Measurements from ENCODE around the gene CXXC4.

CXXC4 gene

DNA sequence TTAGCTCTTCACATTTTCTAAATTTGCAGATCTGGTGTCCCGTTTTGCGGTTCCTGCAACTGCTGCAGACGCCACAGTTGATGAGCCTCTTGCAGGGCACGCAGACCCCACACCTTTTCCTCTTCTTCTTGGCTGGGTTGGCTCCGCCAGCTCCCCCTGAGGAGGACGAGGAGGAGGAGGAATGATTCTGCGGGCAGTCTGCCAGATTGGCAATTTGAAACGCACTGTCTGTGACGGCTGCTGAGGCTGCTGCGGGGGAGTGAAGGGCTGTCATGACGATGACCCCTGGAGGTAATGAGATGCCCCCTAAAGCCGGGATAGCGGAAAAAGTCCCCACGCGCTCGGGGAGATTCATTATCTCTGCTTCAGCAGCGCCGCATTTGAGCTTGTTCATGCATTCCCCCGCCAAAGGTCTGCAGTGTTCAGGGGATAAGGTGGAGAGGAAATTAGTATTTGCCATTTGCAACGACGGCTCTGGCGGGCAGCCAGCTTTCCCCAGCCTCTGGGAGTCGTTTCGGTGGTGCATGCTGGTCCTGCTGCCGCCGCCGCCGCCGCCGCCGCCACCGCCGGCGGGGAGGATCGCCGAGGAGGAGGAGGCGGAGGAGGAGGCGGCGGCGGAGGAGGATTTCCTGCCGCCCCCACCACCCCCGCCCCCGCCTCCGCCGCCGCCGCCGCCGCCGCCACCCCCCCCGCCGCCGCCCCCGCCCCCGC is 3.8 kb downstream of the CXXC4 start:
- TF ChIP-seq ISL1 (CRISPR knock-in tag; IDR thresholded peaks at IDR 0.05) = no peak
- no peak for TF ChIP-seq CREB5 (CRISPR knock-in tag; IDR thresholded peaks at IDR 0.05; ENCODE audit: low read depth)
- TF ChIP-seq ZNF70 (CRISPR knock-in tag; IDR thresholded peaks at IDR 0.05) = no peak
- no peak for TF ChIP-seq ZC3H10 (CRISPR knock-in tag; IDR thresholded peaks at IDR 0.05)
- no peak for TF ChIP-seq SNAI2 (CRISPR knock-in tag; IDR thresholded peaks at IDR 0.05)
- TF ChIP-seq BACH2 (CRISPR knock-in tag; IDR thresholded peaks at IDR 0.05; ENCODE audit: borderline replicate concordance) = no peak
- TF ChIP-seq ESRRG (CRISPR knock-in tag; IDR thresholded peaks at IDR 0.05) = no peak
- ATAC-seq = peak; percentile 31

DNA sequence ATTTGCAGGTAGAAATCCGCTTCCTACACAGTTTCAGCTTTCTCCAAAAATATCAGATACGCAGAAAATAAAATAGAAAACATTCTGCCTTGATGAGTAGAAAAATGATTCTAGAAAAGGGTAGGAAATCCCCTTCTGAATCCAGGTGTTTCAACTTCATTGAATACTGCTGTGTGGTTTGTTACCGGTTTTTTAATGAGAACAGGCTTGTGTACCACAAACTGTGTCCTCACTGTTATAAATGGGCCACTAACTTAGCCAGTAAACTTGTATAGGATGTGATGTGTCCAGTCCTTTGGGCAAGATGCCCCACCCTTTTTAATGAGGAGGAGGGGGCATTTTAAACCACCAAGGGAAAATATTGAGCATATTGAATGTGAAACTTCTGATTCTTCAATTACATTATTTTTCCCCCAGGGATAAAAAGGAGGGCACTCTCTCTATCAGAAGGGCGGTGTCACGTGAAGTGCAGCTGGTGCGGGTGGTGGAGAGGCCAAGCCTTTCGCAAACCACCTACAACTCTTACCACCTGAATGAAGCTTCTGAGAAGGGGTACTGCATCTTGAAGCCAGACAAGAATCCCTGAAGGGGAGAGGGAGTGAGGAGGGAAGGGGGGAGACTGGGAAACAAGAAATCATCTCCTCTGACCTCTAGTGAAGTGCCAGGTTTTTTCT is 4.5 kb downstream of the CXXC4 start:
- no peak for ATAC-seq
- TF ChIP-seq OSR1 (CRISPR knock-in tag; IDR thresholded peaks at IDR 0.05) (no peak), SNAI2 (CRISPR knock-in tag; IDR thresholded peaks at IDR 0.05) (no peak), ZFP3 (CRISPR knock-in tag; IDR thresholded peaks at IDR 0.05) (no peak), TOX (CRISPR knock-in tag; IDR thresholded peaks at IDR 0.05; ENCODE audit: borderline replicate concordance) (no peak), TSHZ2 (CRISPR knock-in tag; IDR thresholded peaks at IDR 0.05) (no peak), ZNF565 (CRISPR knock-in tag; conservative IDR thresholded peaks at IDR 0.05; ENCODE audit: low read depth) (no peak), RARB (CRISPR knock-in tag; IDR thresholded peaks at IDR 0.05) (no peak), PPARA (CRISPR knock-in tag; IDR thresholded peaks at IDR 0.05; ENCODE audit: borderline replicate concordance) (no peak), ZC3H10 (CRISPR knock-in tag; IDR thresholded peaks at IDR 0.05) (no peak), ZNF70 (CRISPR knock-in tag; IDR thresholded peaks at IDR 0.05) (no peak), ZFP30 (CRISPR knock-in tag; IDR thresholded peaks at IDR 0.05) (no peak), GLIS3 (CRISPR knock-in tag; IDR thresholded peaks at IDR 0.05) (no peak), CREB5 (CRISPR knock-in tag; IDR thresholded peaks at IDR 0.05; ENCODE audit: low read depth) (no peak), BACH2 (CRISPR knock-in tag; IDR thresholded peaks at IDR 0.05; ENCODE audit: borderline replicate concordance) (no peak), ARNTL (CRISPR knock-in tag; IDR thresholded peaks at IDR 0.05; ENCODE audit: borderline replicate concordance, low read depth) (no peak), PATZ1 (CRISPR knock-in tag; IDR thresholded peaks at IDR 0.05; ENCODE audit: borderline replicate concordance) (no peak), POU6F1 (CRISPR knock-in tag; IDR thresholded peaks at IDR 0.05; ENCODE audit: borderline replicate concordance, low read depth) (no peak), TCF4 (CRISPR knock-in tag; IDR thresholded peaks at IDR 0.05; ENCODE audit: borderline replicate concordance) (no peak), ESRRG (CRISPR knock-in tag; IDR thresholded peaks at IDR 0.05) (no peak)
- TF ChIP-seq, protein P1, sequence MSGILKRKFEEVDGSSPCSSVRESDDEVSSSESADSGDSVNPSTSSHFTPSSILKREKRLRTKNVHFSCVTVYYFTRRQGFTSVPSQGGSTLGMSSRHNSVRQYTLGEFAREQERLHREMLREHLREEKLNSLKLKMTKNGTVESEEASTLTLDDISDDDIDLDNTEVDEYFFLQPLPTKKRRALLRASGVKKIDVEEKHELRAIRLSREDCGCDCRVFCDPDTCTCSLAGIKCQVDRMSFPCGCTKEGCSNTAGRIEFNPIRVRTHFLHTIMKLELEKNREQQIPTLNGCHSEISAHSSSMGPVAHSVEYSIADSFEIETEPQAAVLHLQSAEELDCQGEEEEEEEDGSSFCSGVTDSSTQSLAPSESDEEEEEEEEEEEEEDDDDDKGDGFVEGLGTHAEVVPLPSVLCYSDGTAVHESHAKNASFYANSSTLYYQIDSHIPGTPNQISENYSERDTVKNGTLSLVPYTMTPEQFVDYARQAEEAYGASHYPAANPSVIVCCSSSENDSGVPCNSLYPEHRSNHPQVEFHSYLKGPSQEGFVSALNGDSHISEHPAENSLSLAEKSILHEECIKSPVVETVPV (CRISPR knock-in tag; IDR thresholded peaks at IDR 0.05) = no peak
